ENCODE data around the gene ADAMTS8. TPM values are rescaled to one million over a fixed set of nuclear protein-coding genes. Genes with fewer than 3 reads are reported as not detected.

ADAMTS8 gene
- polyA plus RNA-seq, 2 of the 4 experiments (the other 2 are of a cell fraction) = 0.17 to 0.26 TPM

GRCh38 chr11:130457623-130458409 lies 29.4 kb upstream of the ADAMTS8 start:
- WGBS (ENCODE audit: missing lambda C conversion rate) = 90% methylated on average over 16 of the region's 20 CpGs
- Histone ChIP-seq H3K4me2 (no peak overlapping the region), H3K4me3 (no peak overlapping the region), H3K27ac (no peak overlapping the region), H3K9me3 (no peaks in the 10 kb centered on the region), H3K4me1 (no peaks in the 10 kb centered on the region)
- POLR2A ChIA-PET = no interaction called here
- FAIRE-seq = no peak
- ATAC-seq = no peak
- no peak for DNase-seq (ENCODE audit: low read depth in 1 of 2, low spot score in 1 of 2)
- CTCF ChIA-PET = interaction anchor here (1.9 kb wide), 1 partner anchor 404 kb away, joined by 5 read pairs; no protein-coding TSS in a partner anchor
- TF ChIP-seq, protein P1, sequence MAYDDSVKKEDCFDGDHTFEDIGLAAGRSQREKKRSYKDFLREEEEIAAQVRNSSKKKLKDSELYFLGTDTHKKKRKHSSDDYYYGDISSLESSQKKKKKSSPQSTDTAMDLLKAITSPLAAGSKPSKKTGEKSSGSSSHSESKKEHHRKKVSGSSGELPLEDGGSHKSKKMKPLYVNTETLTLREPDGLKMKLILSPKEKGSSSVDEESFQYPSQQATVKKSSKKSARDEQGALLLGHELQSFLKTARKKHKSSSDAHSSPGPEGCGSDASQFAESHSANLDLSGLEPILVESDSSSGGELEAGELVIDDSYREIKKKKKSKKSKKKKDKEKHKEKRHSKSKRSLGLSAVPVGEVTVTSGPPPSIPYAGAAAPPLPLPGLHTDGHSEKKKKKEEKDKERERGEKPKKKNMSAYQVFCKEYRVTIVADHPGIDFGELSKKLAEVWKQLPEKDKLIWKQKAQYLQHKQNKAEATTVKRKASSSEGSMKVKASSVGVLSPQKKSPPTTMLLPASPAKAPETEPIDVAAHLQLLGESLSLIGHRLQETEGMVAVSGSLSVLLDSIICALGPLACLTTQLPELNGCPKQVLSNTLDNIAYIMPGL (CRISPR knock-in tag; IDR thresholded peaks at IDR 0.05; ENCODE audit: borderline replicate concordance) = no peak
- TF ChIP-seq ZNF302 (CRISPR knock-in tag; IDR thresholded peaks at IDR 0.05) = no peak
- TF ChIP-seq BHLHE40 (IDR thresholded peaks at IDR 0.05; ENCODE audit: low read depth, low read length) = no peak
- no peak for TF ChIP-seq CHD2 (IDR thresholded peaks at IDR 0.05; ENCODE audit: low read length, partially characterized antibody)

- CTCF ChIA-PET = interaction anchor here (1.3 to 1.9 kb wide), 2 partner anchors 22 to 406 kb away, joined by 3 to 5 read pairs; no protein-coding TSS in a partner anchor
- Histone ChIP-seq H3K4me1 (0 out of 3 replicates have a peak, but pooled peaks cover under 1% of the 10 kb centered on the region), H3K27ac (no peak overlapping the region), H3K9me3 (no peaks in the 10 kb centered on the region), H3K4me2 (no peak overlapping the region), H3K4me3 (no peak overlapping the region)
- 90% methylated on average over 3 of the region's 3 CpGs for WGBS (ENCODE audit: missing lambda C conversion rate)
- POLR2A ChIA-PET = no interaction called here
- FAIRE-seq = no peak
- TF ChIP-seq MAX (IDR thresholded peaks at IDR 0.05) = no peak
- TF ChIP-seq FOXS1 (CRISPR knock-in tag; IDR thresholded peaks at IDR 0.05) = no peak
- TF ChIP-seq MYC (IDR thresholded peaks at IDR 0.05; ENCODE audit: borderline replicate concordance, low read length) = no peak
- no peak for TF ChIP-seq NFE2L2 (conservative IDR thresholded peaks at IDR 0.05; ENCODE audit: low read length)
- no peak for TF ChIP-seq EP300 (IDR thresholded peaks at IDR 0.05)
- no peak for TF ChIP-seq ESRRA (IDR thresholded peaks at IDR 0.05; ENCODE audit: borderline replicate concordance, low read length)
- TF ChIP-seq PHF8 (IDR thresholded peaks at IDR 0.05; ENCODE audit: borderline replicate concordance, low read depth) = no peak
- TF ChIP-seq GATA3 (IDR thresholded peaks at IDR 0.05; ENCODE audit: borderline replicate concordance) = no peak
- no peak for TF ChIP-seq ZFP36 (IDR thresholded peaks at IDR 0.05; ENCODE audit: borderline replicate concordance, partially characterized antibody)
- no peak for TF ChIP-seq POLR2A (IDR thresholded peaks at IDR 0.05; ENCODE audit: low read length)
- TF ChIP-seq, protein P2, sequence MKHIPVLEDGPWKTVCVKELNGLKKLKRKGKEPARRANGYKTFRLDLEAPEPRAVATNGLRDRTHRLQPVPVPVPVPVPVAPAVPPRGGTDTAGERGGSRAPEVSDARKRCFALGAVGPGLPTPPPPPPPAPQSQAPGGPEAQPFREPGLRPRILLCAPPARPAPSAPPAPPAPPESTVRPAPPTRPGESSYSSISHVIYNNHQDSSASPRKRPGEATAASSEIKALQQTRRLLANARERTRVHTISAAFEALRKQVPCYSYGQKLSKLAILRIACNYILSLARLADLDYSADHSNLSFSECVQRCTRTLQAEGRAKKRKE (CRISPR knock-in tag; IDR thresholded peaks at IDR 0.05; ENCODE audit: low read depth) = no peak
- TF ChIP-seq JUNB (IDR thresholded peaks at IDR 0.05) = no peak
- TF ChIP-seq JUN (IDR thresholded peaks at IDR 0.05) = no peak
- TF ChIP-seq ZNF302 (CRISPR knock-in tag; IDR thresholded peaks at IDR 0.05) = no peak
- TF ChIP-seq HOXB5 (CRISPR knock-in tag; IDR thresholded peaks at IDR 0.05) = no peak
- no peak for TF ChIP-seq RCOR1 (IDR thresholded peaks at IDR 0.05; ENCODE audit: low read depth, low read length)
- no peak for TF ChIP-seq HOXA7 (CRISPR knock-in tag; IDR thresholded peaks at IDR 0.05)
- TF ChIP-seq HOXB13 (CRISPR knock-in tag; IDR thresholded peaks at IDR 0.05; ENCODE audit: low read depth) = no peak
- no peak for TF ChIP-seq CBX2 (IDR thresholded peaks at IDR 0.05; ENCODE audit: borderline replicate concordance, low read depth)
- no peak for ATAC-seq
- no peak for DNase-seq (ENCODE audit: low read depth in 1 of 2, low spot score in 1 of 2)
These were observed 27.9 kb upstream of the ADAMTS8 start for GRCh38 chr11:130456286-130456685.

Data from A549 (cell line).